HG03135 (cell line): ENCODE results near the gene OLFML2A.
A peak's percentile ranks its signal among the peaks of the same experiment; 100 is the strongest.
"Not testable (repeated sequence)": the region's sequence is repeated elsewhere in the genome, so short reads cannot be mapped to it uniquely, and the experiment has no call there.

Experiments used
- ATAC-seq: cut with Tn5 transposase; IDR thresholded peaks from one replicate; pipeline ENCODE4 v1.9.1; 2021; ENCODE audit warnings: mild to moderate bottlenecking, moderate library complexity; ENCODE audit not compliant: unreplicated experiment

The OLFML2A gene

GRCh38 chr9:124760719-124761118 is 16.2 kb upstream of the OLFML2A start:
- no peak for ATAC-seq

GRCh38 chr9:124761196-124761595 is 15.7 kb upstream of the OLFML2A start:
- ATAC-seq, result no peak

GRCh38 chr9:124761710-124762109 is 15.2 kb upstream of the OLFML2A start:
- ATAC-seq, result no peak

GRCh38 chr9:124762633-124763032 is 14.3 kb upstream of the OLFML2A start:
- no peak for ATAC-seq

GRCh38 chr9:124764774-124765438 is 12.0 kb upstream of the OLFML2A start:
- no peak for ATAC-seq

GRCh38 chr9:124765439-124765835 is 11.5 kb upstream of the OLFML2A start:
- ATAC-seq, result no peak

- no peak for ATAC-seq
Observed at GRCh38 chr9:124766326-124766725, 10.6 kb upstream of the OLFML2A start.

GRCh38 chr9:124766815-124767554 is 9.9 kb upstream of the OLFML2A start:
- ATAC-seq, result no peak

GRCh38 chr9:124767821-124768220 is 9.1 kb upstream of the OLFML2A start:
- ATAC-seq, result no peak

GRCh38 chr9:124768334-124768733 is 8.6 kb upstream of the OLFML2A start:
- no peak for ATAC-seq

GRCh38 chr9:124768750-124769548 is 8.0 kb upstream of the OLFML2A start:
- ATAC-seq, result no peak

- no peak for ATAC-seq
Observed at GRCh38 chr9:124769549-124770358, 7.2 kb upstream of the OLFML2A start.

- ATAC-seq, result no peak
Observed at GRCh38 chr9:124770359-124771020, 6.4 kb upstream of the OLFML2A start.

GRCh38 chr9:124771021-124771866 is 5.7 kb upstream of the OLFML2A start, which contains the start of gene NR6A1:
Gene NR6A1, minus strand, starts transcription at chr9:124771311.
- peak; percentile 88 for ATAC-seq

- ATAC-seq, result no peak
Observed at GRCh38 chr9:124771867-124772679, 4.9 kb upstream of the OLFML2A start.

- not testable (repeated sequence) for ATAC-seq
Observed at GRCh38 chr9:124772877-124773276, 4.1 kb upstream of the OLFML2A start.

- ATAC-seq, result no peak
Observed at GRCh38 chr9:124773473-124774128, 3.3 kb upstream of the OLFML2A start.
